OCI-LY1 (cell line): ENCODE measurements around the gene HPD.

Experiments used
- EZH2 ChIP-seq: fragments of 200-600 bp; sonication (generic), shearing (Covaris generic); IDR thresholded peaks from 2 replicates; pipeline ENCODE4 v1.8.0; 2017; ENCODE audit warnings: borderline replicate concordance, mixed run types, mild to moderate bottlenecking, antibody characterized with exemption, low read length, moderate library complexity, mixed read lengths
- TF ChIP-seq, protein P1 (sequence below): fragments of 200-600 bp; sonication (generic), shearing (Covaris generic); IDR thresholded peaks from 2 replicates; pipeline ENCODE4 v1.5.1; 2017; ENCODE audit warnings: mild to moderate bottlenecking, antibody characterized with exemption, low read length, moderate library complexity, mixed read lengths

- TF ChIP-seq, protein P1, sequence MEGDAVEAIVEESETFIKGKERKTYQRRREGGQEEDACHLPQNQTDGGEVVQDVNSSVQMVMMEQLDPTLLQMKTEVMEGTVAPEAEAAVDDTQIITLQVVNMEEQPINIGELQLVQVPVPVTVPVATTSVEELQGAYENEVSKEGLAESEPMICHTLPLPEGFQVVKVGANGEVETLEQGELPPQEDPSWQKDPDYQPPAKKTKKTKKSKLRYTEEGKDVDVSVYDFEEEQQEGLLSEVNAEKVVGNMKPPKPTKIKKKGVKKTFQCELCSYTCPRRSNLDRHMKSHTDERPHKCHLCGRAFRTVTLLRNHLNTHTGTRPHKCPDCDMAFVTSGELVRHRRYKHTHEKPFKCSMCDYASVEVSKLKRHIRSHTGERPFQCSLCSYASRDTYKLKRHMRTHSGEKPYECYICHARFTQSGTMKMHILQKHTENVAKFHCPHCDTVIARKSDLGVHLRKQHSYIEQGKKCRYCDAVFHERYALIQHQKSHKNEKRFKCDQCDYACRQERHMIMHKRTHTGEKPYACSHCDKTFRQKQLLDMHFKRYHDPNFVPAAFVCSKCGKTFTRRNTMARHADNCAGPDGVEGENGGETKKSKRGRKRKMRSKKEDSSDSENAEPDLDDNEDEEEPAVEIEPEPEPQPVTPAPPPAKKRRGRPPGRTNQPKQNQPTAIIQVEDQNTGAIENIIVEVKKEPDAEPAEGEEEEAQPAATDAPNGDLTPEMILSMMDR, result no peak
- TF ChIP-seq EZH2, result no peak
These were observed 40.9 kb upstream of the HPD start for GRCh38 chr12:121899590-121899989.
